Measurements from ENCODE around the gene NCKAP5L.
"Not testable (repeated sequence)": the region's sequence is repeated elsewhere in the genome, so short reads cannot be mapped to it uniquely, and the experiment has no call there.

The NCKAP5L gene

GRCh38 chr12:49865782-49866135 lies 37.5 kb upstream of the NCKAP5L start:
- no peak for DNase-seq

GRCh38 chr12:49865109-49865781 lies 37.0 kb upstream of the NCKAP5L start:
- no peak for DNase-seq

DNA sequence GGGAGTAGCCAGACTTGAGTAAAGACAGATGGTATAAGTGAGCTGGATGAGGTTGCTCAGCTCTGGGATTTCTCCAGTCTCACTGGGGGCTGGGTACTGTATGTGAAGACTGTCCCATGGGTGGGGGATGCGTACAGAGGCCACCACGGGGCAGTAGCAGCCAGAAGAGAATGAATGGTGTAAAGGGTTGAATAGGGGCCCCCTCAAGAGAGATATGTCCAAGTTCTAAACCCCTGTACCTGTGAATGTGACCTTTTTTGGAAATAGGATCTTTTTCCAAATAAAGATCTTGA lies 36.5 kb upstream of the NCKAP5L start:
- DNase-seq = no peak

DNA sequence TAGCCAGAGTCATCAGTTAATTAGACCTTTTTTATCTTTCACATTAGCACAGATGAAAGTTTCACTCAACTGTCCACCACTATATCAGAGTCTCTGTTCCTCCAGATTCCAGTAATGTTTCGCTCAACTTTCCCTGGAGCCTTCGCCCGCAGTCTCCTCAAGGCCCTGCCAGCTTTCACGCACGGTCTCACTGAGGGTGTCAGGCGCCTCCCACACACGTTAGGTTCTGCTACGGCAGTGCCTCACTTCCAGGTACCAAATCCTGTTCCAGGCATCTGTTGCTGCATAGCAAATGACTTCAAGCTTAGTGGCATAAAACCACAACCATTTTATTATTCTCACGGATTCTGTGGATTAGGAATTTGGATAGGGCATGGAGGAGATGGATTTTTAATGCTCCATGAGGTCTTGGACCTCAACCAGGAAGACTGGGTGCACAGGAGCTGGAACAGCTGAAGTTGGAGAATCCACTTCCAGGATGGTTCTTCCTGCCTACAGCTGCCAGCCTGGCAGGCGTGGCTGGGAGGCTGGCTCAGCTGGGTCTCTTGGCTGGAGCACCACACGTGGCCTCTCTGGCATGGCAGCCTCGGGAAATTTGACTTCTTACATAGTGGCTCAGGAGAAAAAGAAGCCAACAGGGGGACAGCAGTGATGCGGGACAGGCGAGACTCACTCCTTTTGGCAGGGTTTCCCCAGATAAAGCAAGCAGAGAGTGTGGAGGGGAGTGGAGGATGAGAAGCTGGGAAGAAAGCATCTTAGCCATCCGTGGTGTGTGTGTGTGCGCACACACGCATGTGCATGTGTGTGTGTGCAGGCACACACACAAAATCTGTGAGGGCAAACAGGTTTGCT lies 36.0 kb upstream of the NCKAP5L start:
- no peak for DNase-seq

DNA sequence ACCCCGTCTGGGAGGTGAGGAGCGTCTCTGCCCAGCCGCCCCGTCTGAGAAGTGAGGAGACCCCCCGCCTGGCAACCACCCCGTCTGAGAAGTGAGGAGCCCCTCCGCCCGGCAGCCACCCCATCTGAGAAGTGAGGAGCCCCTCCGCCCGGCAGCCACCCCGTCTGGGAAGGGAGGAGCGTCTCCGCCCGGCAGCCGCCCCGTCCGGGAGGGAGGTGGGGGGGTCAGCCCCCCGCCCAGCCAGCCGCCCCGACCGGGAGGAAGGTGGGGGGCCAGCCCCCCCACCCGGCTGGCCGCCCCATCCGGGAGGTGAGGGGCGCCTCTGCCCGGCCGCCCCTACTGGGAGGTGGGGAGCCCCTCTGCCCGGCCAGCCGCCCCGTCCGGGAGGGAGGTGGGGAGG lies 32.7 kb upstream of the NCKAP5L start:
- DNase-seq = not testable (repeated sequence)

DNA sequence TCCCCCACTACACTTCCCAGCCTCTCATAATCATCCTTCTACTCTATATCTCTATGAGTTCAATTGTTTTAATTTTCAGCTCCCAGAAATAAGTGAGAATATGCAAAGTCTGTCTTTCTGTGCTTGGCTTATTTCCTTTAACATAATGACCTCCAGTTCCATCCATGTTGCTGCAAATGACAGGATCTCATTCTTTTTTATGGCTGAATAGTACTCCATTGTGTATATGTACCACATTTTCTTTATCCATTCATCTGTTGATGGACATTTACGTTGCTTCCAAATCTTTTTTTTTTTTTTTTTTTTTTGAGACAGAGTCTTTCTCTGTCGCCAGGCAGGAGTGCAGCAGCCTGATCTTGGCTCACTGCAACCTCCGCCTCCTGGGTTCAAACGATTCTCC lies 27.7 kb upstream of the NCKAP5L start:
- not testable (repeated sequence) for DNase-seq

GRCh38 chr12:49854976-49855375 lies 26.8 kb upstream of the NCKAP5L start:
- no peak for DNase-seq

GRCh38 chr12:49853671-49854070 lies 25.5 kb upstream of the NCKAP5L start:
- DNase-seq = no peak

- no peak for DNase-seq
Observed at GRCh38 chr12:49847161-49847560, 18.9 kb upstream of the NCKAP5L start.

GRCh38 chr12:49846032-49846431 lies 17.8 kb upstream of the NCKAP5L start:
- no peak for DNase-seq

GRCh38 chr12:49843876-49844437 lies 15.7 kb upstream of the NCKAP5L start:
- no peak for DNase-seq

GRCh38 chr12:49843411-49843810 lies 15.2 kb upstream of the NCKAP5L start:
- no peak for DNase-seq

DNA sequence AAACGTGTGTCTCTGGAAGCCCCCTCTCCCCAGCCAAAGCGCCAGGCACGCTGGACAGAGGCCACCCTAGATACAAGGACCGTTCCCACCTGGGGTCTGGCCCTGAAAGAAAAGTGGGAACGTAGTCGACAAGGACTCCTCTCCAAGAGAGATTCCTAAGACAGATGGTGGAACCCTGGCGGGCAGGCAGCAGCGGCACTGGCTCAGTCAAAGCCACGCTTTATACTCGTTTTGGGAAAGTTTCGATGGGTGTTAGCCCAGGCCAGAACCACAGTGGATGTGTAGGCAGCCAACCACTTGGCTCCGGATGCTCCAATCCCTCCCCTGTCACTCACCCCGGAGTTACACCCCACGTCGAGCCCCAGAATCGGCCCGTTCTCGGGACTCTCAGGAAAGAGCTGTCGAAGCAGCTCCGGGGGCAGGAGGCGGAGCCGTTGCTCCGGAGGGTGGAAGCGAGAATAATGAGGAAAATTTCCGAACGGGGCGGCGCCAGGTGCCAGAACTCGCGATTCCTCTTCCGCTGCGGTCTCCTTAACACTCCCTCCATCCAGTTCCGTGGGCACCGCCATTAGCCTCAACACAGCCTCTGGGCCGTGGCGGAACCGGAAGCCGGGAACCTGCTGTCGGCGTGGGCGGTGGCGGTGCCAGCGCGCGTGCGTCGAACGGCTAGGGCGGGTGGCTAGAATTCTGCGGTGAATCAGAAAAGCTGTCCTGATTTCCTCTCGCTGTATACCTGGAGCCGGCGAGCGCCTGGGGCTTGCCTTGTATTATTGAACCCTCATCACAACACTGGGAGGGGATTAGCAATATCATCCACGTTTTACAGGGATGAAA lies 14.5 kb upstream of the NCKAP5L start, which contains the start of gene BCDIN3D:
BCDIN3D (minus strand) TSS at position 588 of the 834 bp plus-strand sequence; CDS start at position 569, 19 bp downstream.
- peak; percentile 90 to 91 for DNase-seq

GRCh38 chr12:49838973-49839633 lies 10.9 kb upstream of the NCKAP5L start:
- peak; percentile 45 to 63 for DNase-seq

GRCh38 chr12:49832836-49833421 lies 4.7 kb upstream of the NCKAP5L start:
- no peak for DNase-seq

- no peak for DNase-seq
Observed at GRCh38 chr12:49831717-49832116, 3.5 kb upstream of the NCKAP5L start.

- DNase-seq = peak; percentile 32 to 48
Observed at GRCh38 chr12:49827401-49828099, 663 bp downstream of the NCKAP5L start.

- no peak for DNase-seq
Observed at GRCh38 chr12:49827051-49827400, 1.2 kb downstream of the NCKAP5L start.

GRCh38 chr12:49825971-49826421 lies 2.2 kb downstream of the NCKAP5L start:
- no peak for DNase-seq

GRCh38 chr12:49825360-49825970 lies 2.7 kb downstream of the NCKAP5L start:
- peak in 1 of 2 donors; percentile 55 for DNase-seq

- peak in 1 of 2 donors; percentile 54 for DNase-seq
Observed at GRCh38 chr12:49824895-49825294, 3.3 kb downstream of the NCKAP5L start.
